Activated CD4-positive, alpha-beta T cell treated with anti-CD3 and anti-CD28 coated beads, Interleukin-2, amount 50 U/mL, for 4 hours (primary cell): ENCODE results near the gene DNLZ.

Experiments
- DNase-seq, 2 experiments: peaks; one replicate each; pipeline ENCODE4 v3.0.0-alpha.2; 2020

The DNLZ gene

GRCh38 chr9:136314944-136315343 is 48.6 kb downstream of the DNLZ start:
- DNase-seq: no peak

- DNase-seq: no peak
These were observed 49.5 kb downstream of the DNLZ start for GRCh38 chr9:136314056-136314416.

GRCh38 chr9:136313111-136314055 is 50.2 kb downstream of the DNLZ start:
- no peak for DNase-seq

- DNase-seq: peak; percentile 32 to 43
These were observed 51.1 kb downstream of the DNLZ start for GRCh38 chr9:136312436-136312835.

GRCh38 chr9:136312009-136312375 is 51.6 kb downstream of the DNLZ start:
- DNase-seq: no peak

- no peak for DNase-seq
These were observed 52.2 kb downstream of the DNLZ start for GRCh38 chr9:136311051-136312008.

GRCh38 chr9:136310273-136311030 is 53.1 kb downstream of the DNLZ start:
- DNase-seq: no peak

GRCh38 chr9:136309806-136310220 is 53.7 kb downstream of the DNLZ start:
- DNase-seq: no peak
